Measurements from ENCODE around the gene CACNA2D3.

CACNA2D3 gene

DNA sequence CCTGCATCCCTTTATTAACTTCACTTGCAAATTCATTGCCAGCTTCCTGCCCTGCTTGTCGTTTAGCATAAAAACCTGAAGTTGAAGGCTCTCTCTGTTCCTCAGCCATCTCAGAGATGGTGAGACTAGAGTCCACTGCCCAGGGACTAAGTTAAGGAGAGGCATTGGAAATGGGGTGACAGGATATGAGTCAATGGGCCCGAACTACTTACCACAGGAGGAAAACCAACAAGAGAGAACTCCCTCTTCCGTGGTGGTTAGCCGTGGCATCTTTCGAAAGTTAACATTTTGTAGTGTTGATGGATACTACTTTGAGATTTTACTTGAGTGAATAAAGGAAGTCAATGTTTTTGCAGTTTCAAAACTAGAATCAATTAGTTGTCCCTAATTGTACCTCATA, 740.2 kb downstream of the CACNA2D3 start:
- no peak for DNase-seq

DNA sequence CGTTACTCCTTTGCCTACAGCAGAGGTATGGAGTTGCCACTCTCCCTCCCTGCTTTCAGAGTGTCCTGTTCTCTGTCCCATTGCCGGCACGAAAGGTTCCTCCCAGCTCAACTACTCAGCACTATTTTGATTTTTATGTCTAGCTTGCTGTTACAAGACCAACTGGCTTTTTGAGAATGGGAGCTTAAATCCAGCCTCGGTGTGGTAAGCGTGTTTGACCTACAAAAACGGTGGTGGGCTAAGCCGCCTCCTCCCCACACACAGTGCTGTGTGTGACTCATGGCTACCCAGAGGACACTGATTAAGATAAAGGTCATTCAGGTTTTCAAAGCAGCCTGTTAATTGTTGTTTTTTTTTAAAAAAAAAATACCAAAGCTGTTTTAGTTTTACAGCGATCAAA, 741.0 kb downstream of the CACNA2D3 start:
- no peak for DNase-seq

DNA sequence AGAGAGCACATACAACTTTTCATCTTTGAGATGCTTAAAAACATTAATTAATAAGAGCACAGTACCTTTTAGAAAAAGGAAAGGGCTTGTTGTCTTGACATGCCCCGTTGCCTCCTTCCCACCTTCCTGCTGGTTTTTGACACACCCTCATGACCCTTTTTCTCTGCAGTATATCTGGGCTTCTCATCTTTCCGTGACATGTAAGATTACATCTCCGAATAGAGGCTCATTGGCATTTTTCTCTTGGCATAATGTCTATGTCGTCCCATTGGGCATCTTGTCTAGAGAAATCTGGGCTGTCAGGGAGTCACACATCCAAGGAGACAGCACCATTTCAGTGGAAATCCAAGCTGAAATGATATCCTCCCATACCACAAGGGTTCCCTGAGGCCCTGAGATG, 741.4 kb downstream of the CACNA2D3 start:
- no peak for DNase-seq

DNA sequence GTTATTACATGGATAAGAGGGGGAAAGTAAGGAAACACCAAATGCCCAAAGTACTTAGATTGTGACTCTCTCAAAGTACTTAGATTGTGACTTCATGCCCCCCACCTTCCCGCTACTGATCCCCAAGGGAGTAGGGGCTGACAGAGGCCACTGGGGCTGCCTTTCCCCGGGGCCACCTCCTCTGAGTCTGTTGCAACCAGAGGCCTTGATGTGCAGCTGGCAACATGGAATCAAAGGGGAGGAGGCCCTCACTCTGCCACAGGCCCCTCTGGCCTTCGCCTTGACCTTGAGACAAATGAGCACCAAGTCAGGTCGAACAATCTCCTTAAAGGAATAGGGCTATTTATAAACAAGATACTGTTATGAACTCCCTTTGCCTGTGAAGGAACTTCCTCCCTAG, 743.0 kb downstream of the CACNA2D3 start:
- DNase-seq, result no peak

DNA sequence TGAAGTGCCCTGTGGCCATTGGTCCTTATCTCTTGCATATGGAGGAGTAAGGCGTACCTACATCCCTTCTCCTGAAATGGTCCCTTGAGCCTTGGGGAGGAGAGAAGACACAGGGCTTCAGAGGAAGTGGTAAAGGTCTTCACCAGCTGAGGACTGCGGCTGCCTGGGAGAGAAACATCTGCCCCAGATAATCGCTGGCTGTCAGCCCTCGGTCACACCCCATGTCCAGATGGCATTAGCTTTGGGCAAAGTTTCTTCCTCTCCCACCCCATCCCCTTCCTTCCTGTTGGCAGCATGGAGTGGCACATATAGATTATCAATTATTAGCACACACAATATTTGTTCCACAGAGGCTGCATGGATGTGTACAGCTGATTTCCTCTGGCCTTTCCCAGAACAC, 743.9 kb downstream of the CACNA2D3 start:
- DNase-seq, result no peak

DNA sequence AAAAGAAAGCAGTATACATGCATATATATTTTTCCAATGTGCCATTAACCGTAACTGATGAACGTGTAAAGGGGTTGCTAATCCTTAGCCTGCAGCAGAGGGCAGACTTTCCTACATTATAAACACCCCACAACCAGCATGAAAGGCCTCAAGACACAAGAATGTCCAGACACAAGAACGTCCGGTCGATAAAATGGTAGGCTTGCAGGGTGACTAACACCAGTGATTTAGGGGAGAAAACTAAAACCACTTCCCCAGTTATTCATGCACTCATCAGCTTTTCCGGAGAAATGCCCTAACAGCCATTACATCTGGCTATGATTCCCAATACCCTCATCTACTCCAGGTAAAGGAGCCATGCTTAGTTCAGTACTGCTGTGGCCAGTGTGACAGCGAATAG, 748.1 kb downstream of the CACNA2D3 start:
- peak; percentile 88 for DNase-seq

DNA sequence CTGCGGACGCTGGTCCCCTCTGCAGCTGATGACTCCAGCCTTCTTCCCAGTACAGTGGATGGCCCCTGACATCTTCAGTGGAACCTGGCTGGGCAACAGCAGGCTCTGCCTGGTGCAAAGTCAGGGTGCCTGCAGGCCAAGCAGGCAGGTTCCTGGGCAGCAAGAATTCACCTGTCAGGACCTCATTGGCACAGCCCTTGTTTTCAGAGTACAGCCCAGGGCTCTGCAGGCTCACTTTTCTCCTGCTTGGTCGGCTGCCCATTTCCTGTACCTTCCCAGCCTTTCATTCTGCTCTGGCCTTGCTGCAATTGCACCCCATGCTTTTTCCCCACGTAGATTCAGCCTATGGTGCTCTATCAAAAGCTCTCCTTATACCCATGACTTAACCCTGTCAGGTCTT, 749.5 kb downstream of the CACNA2D3 start:
- no peak for DNase-seq

DNA sequence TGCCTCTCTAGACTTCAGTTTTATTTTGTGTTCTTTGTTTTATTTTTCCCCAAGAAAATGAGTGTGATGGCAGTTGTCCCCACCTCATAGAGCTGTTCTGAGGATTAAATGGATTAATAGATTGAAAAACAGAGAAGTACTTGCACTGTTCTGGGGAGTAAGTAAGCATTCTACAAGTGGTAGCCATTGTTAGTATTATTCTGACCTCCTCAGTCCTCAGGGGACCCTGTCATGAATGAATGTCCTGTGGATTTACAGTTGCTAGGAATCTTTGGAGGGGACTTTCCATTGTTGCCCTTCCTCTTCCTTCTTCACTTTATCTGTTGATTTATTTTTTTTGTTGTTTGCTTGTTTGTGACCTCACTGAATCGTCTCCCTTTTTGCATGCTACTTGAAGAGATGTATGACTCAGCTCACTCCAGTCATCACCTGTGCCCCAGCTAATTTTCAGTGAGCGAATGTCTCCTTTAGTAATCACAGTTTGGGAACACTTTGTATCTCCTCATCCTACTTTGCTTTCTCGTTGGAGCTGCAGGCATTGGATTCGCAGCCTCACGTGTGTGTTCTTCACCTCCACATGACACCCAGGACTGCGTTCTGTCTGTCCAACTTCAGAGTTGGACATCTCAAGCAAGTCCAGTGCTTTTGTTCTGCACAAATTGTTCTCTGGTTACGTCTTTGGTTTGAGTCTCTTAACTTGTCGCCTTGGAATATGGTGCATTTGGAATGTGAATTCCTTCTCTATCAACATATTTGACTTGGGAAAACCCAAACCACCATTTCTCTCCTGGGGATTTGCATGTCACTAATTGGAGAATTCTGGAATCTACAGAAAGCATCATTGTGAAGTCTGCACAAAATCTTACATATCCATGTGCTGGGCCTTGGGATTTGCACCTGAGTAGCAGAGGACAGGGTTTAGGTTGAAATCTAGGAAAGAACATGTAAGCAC, 751.0 kb downstream of the CACNA2D3 start:
- DNase-seq, result no peak

DNA sequence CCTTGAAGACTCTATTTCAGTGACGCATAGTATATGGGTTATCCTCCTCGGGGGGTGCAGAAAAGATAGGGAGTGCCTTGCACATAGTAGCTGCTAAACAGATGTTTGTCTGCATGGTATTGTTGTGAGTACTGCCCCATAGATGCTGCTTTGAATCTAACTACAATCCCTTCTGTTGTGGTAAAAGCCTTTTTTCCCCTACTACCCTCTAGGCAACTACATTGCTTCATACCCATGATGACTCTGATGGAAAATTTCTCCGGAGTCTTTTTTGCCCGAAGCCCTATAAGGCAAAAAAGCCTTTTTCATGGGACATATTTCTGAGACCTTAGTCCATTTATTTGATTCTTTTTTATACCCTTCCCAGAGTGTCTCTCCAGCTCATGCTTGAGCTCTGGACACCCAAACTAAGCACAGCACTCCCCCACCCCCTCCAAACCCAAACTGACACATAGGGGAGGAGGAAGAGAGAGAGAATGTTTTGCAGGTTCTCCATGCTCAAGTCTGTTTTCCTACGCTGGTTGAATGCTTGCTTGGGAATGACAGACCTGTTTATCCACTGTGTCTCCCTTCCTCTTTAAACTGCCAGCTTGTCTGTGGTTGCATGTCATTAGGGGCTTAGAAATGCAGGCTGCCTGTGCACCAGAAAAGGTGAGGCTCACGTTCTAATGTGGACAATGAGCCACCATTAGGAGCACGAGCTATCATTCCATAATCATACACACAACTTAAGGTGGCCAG, 752.6 kb downstream of the CACNA2D3 start:
- DNase-seq, result no peak

DNA sequence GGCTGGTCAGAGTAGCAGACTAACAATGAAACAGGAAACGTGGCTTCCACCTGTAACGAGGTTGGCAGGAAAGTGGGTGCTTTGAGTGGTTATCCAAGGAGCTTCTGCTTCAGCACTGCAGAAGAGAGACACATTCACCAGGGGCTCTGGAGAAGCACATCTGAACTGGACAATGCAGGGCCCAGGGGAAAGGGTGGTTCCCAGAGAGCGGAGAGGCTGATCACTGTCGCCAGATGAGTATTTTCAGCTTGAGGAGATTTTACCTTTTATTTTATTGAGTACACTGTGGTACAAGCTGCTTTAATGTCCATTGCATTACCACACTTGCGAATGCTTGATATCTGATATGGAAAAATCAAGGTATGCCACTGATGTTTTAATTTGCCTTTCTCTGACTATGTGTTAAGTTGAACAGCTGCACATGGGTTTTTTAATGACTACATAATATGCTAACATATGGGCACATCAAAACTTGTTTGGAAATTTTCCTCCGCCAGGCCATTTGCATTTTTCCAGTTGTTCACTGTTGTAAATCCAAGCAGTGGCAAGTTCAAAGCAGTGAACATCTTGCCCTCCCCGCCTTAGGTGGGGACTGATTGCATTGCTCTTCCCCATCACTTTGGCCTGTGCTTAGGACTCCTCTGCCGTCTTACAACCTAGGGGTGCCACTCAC, 753.4 kb downstream of the CACNA2D3 start:
- DNase-seq, result no peak

DNA sequence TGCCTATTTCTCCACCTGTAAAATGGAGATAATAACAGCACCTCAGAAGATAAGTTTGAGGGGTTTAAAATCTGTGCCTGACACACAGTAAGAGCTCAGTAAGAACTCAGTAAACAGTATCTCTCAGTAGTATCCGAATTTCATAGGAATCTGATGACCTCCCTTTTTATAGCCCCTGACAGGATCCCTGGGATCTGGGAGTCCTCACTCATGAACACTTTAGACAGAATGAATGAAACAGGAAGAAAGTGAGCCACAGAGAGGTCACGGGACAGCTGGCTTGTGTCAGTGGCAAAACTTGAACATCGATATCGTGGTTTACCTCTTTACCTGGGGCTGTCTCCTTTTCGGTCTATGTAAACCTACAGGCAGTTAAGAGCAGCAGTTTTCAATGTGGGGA, 754.3 kb downstream of the CACNA2D3 start:
- no peak for DNase-seq

DNA sequence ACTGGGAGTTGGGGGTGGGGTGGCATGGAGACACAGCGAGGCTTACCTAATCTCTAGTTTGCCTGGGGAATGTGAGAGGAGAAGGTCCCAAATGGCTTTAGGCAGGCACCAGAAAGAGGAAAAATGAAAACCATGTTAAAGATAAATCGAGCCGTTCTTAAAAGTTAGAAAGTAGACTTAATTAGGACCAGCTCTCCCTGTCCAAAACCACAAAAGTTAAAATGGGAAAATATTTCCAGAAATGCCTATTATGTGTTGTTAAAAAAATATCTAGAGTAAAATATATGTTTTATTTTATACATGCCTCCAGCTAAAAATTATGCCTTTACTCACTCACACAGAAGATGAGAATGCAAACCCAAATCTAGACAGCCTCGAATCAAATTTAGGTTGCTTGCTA, 755.4 kb downstream of the CACNA2D3 start:
- DNase-seq, result no peak

DNA sequence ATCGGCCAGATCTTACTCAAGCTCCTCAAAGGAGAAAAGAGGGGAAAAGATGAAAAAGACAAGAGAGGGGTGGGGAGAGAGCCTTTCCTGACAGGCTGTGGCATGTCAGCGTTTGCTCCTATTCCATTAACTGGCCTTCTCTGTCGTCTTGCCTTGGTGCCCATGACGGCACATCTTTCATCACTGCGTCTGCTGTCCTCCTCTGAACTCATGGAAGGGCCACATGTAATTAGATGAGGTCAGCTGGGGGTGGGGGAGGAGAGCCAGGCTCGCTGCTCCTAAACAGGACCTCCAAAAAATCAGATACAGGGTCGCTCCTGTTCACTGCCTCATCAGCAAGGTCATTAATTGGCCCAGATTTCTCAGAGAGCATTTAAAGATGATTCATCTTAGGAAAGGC, 755.8 kb downstream of the CACNA2D3 start:
- DNase-seq, result no peak

DNA sequence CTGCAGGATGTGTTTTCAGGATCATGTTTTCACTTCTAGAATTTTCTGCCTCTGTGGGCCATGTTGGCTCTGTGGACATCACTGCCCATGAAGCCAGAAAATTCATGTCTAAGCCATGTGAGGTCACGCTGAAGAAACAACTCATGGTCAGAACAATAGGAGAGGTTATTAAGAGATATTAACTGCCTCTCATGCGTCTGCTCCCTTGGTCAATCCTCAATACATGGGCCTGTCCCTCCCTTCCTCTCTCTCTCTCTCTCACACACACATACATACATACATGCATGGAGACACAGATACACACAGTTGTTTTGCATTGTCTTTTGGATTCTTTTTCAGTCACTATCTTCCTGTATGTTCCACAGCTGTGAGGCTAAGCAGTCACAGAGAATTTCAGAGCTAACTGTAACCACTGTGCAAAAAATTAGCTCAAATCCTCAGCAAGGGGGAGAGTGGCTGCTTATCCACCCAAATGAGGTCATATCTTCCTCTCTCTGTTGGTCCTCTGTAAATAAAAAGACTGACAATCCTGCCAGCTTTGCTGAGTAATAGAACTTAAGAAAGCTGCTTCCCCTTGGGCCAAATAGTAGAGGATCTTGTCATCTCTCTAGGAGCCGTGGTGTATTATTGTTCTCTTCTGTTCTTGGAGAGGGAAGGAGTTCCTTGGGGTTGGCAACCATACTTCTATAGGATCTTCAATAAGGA, 759.9 kb downstream of the CACNA2D3 start:
- peak; percentile 95 for DNase-seq

DNA sequence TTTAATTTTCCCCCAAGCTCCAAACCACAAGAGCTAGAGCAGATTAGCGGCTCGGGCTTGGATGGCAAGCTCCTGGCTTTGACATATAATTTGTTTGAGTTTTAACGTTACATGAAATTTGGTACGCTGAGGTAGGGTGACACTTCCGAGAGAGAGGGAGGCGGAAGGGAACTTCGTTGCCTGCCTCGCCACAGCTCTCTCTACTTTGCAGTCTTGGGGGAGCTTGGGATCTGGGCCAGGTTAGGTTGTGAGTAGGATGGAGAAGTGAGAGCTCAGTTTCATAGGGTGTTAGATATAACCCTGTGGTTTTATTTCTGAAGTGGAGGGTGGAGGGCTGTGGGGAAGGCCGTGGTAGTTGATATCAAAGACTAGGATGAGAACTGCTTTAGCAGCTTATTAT, 765.8 kb downstream of the CACNA2D3 start:
- no peak for DNase-seq

DNA sequence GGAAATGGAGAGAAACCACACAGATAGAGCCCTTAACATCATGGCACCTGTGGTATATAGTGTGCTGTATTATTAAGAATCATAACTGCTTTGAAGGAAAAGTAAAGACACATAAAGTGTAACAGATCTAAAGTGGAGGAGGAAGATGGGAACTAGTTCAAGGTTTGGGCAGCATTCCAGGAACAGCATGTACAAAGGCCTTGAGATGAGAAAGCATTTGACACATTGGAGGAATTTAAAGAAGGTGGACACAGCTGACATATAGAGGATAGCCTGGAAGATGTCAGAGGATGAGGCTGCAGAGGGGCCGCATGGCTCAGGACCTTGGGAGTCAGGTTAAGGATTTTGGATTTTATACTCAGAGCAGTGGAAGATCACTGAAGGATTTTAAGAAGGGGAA, 766.5 kb downstream of the CACNA2D3 start:
- no peak for DNase-seq

DNA sequence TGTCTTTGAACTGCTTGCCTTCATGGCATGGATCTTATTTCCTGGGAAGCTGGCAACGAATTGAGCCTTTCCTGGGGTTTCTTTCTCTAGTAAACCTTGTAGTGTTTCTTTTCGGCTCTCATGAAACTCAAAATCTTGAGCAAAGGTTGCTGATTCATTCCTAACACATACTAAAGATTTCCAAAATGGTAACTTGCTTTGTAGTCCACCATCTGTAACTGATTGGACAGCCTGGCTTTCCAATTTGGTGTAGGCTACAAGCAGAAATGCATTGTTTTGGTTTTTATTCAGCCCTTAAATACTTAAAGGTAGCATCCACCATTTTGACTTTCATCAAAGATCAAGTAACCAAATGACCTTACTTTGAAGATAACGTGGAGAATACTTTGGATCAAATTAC, 767.4 kb downstream of the CACNA2D3 start:
- no peak for DNase-seq

DNA sequence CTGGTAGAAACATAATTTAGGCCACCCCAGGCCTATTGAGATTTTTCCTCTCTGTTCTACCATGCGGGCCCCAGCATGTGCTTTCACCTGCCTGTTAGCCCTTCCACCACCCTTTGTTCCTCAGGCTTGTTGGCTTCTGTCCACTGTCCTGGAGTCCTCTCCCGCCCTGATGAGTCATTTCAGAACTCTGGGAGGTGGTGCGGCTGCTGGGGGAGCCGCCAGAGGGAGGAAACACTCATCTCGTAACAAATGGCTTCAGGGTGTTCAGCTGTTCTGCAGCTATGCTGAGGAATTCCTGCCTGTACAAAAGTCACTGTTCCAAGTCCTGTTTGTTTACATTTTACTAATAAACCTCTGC, 769.2 kb downstream of the CACNA2D3 start:
- peak; percentile 98 for DNase-seq

DNA sequence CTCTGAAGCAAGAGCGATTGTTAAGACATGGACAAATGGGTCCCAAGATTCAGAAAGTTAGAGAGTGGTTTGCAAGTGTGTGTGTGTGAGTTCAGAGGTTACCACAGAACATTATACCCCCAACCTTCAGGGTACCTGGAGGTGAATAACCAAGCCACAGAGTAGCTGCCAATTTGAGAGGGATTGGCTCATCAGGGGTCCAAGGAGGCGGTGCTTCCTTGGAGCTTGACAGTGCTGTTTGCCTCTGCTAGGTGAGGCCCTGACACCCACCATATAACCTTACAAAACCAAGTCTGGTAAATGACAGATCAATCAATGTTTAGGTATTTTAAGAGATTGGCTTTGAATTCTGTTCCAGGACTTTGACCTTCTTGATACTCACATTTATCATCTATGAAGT, 769.8 kb downstream of the CACNA2D3 start:
- DNase-seq, result no peak

DNA sequence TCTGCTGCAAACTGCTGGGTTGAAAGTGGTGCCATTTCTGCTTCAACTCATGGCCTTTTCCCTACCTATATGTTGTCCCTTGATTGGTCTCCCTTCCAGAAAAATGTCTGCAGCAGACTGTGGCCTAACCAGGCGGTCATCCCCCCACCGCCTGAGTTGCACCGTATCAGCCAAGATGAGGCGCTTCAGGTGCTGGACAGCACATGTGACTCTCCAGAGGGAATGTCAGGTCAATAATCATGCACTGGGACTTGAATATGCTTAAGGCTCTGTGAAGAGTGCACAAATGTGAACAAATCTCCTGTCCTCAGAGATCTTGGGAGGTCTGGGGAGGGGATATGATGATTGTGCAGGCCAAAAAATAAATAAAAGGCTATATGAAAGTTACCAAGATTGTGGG, 773.3 kb downstream of the CACNA2D3 start:
- DNase-seq, result no peak

DNA sequence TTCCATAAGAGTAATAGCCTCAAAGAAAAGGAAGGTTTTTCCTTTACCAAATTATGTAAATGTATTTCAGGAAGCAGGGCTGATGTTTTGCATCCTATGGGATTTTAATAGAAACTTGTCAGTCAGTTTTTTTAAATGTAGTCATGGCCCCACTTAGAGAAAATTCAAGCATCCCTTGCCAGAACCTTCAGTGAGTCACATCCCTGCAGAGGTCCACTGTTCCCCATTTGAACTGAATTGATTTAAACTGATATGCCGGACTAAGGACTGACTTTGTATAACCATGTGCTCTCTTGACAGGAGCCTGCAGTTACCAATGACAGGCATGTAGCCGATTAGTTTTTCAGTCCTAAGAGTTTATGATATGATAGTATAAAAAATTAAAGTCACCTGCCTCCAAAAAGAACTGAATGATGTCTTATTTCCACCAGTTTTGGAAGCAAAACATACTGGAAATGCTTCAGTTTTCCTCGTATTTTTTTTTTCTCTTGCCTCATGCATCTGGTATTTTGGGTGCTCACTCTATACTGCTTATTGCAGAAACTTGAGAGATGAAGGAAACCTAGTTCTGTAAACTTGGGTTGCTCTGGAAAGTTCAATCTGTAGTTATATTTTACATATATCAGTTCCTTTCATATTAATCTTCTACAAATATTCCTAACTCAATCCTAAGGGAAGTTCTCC, 774.8 kb downstream of the CACNA2D3 start:
- peak; percentile 20 for DNase-seq

DNA sequence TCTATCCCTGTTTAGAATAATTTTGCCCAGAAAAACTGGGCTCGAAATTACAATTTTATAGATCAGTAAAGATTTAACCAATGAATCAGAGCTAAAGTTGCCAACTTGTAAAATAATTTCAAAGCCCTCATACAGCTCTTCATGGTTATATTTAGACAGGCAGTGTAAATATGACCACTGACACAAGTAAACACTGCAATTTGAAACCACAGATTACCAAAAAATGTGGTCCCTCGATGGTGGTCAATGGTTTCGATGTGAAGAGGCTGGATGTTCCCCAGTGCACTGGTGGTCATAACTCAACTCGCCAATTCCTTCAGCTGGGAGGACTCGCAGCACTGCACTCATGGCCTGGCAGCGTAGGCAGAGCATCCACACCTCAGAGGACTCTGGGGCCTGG, 776.9 kb downstream of the CACNA2D3 start:
- no peak for DNase-seq

Measured in NCI-H226 (cell line).